Endodermal cell (in vitro differentiated cells): ENCODE results near the gene RAPH1. TPM values are rescaled to one million over a fixed set of nuclear protein-coding genes. Genes with fewer than 3 reads are reported as not detected.

Experiments
- DNase-seq: peaks from one replicate; pipeline ENCODE4 v3.0.0-alpha.2; 2017
- H3K27ac ChIP-seq: 2 replicates; pipeline ENCODE4 v1.5.1; 2013; ENCODE audit warnings: mild to moderate bottlenecking, low read depth, low read length, moderate library complexity
- H3K27me3 ChIP-seq: 2 replicates; pipeline ENCODE4 v1.6.1; 2013; ENCODE audit warnings: mild to moderate bottlenecking, low read length, moderate library complexity; ENCODE audit not compliant: insufficient read depth, control insufficient read depth, poor library complexity, severe bottlenecking
- H3K36me3 ChIP-seq: 2 replicates; pipeline ENCODE4 v1.7.0; 2013; ENCODE audit warnings: mild to moderate bottlenecking, low read length, moderate library complexity; ENCODE audit not compliant: control insufficient read depth, insufficient read depth
- H3K4me1 ChIP-seq: one replicate; pipeline ENCODE4 v1.7.0; 2013; ENCODE audit warnings: low read length; ENCODE audit not compliant: control insufficient read depth, insufficient read depth
- H3K4me3 ChIP-seq: 2 replicates; pipeline ENCODE4 v1.5.1; 2013; ENCODE audit warnings: mild to moderate bottlenecking, low read length, moderate library complexity
- H3K9ac ChIP-seq: 2 replicates; pipeline ENCODE4 v1.6.1; 2013; ENCODE audit warnings: mild to moderate bottlenecking, low read length, moderate library complexity; ENCODE audit not compliant: poor library complexity, severe bottlenecking; ENCODE audit errors: extremely low read depth
- H3K9me3 ChIP-seq: 2 replicates; pipeline ENCODE4 v1.6.1; 2013; ENCODE audit warnings: mild to moderate bottlenecking, low read length, moderate library complexity; ENCODE audit not compliant: control insufficient read depth
- H3K27ac Mint-ChIP-seq: 2 replicates; pipeline ENCODE4 v1.8.0; 2020; ENCODE audit warnings: mixed read lengths
- H3K27me3 Mint-ChIP-seq: 2 replicates; pipeline ENCODE4 v1.8.0; 2021; ENCODE audit warnings: mild to moderate bottlenecking, mixed read lengths; ENCODE audit not compliant: insufficient read depth
- H3K36me3 Mint-ChIP-seq: 2 replicates; pipeline ENCODE4 v1.8.0; 2020; ENCODE audit warnings: low read depth, mixed read lengths
- H3K4me1 Mint-ChIP-seq: 2 replicates; pipeline ENCODE4 v1.8.0; 2020; ENCODE audit warnings: mixed read lengths
- H3K4me3 Mint-ChIP-seq: 2 replicates; pipeline ENCODE4 v1.8.0; 2020; ENCODE audit warnings: mild to moderate bottlenecking, moderate library complexity, mixed read lengths
- H3K9me3 Mint-ChIP-seq: 2 replicates; pipeline ENCODE4 v1.8.0; 2020; ENCODE audit warnings: mild to moderate bottlenecking, mixed read lengths
- CTCF ChIP-seq: fragments of 200-600 bp; sonication (generic); conservative IDR thresholded peaks from 2 replicates; pipeline ENCODE4 v1.5.0; 2021; ENCODE audit warnings: antibody characterized with exemption, mild to moderate bottlenecking
- WGBS, 2 experiments: methylation state at CpG; one replicate each; pipeline versions ENCODE4 v1.1.5 to v1.1.7; 2013; ENCODE audit warnings: missing lambda C conversion rate in 2 of 2, mixed read lengths in 1 of 2; ENCODE audit not compliant: insufficient coverage in 1 of 2, insufficient read length in 1 of 2; 5-methylcytosine and 5-hydroxymethylcytosine counted together
- total RNA-seq, 2 donors: library from RNA; stranded (reverse); fragmentation: NEBNext Ultra II Directional in 1 of 2; extraction: Animal tissue kit (Norgen Biotek cat#: 25700) in 1 of 2; gene quantifications; 2 replicates in 1 of 2; 3 replicates in 1 of 2; pipeline ENCODE4 v1.2.1, GENCODE V29; 2021

RAPH1 gene
- total RNA-seq, 2 donors from 2014 or later: 23.5 to 24.6 TPM

DNA sequence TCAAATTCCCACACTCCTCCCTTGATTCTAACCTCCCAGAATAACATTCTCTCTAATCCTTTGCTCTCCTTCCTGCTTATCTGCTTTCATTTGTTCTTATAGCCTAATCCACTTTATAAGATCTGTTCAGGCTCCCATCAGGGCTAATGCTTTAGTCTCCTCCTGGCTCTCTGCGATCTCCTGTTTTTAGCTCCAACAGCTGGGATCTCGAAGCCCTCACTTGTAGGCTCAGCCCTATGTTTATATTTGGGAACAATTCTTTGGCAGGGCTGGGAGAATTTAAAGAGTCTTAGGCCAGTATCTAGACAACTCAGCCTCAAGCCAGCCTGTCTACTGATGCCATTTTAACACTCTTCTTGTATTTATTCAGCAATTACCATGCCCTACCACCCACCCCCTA lies 27.2 kb upstream of the RAPH1 start:
- H3K27me3 Mint-ChIP-seq: peaks cover 6% of the 10 kb centered on the region
- no peaks in the 10 kb centered on the region for H3K9me3 Mint-ChIP-seq
- no peak for TF ChIP-seq CTCF
- H3K36me3 Mint-ChIP-seq: no peaks in the 10 kb centered on the region
- H3K4me1 ChIP-seq: no peaks in the 10 kb centered on the region
- H3K4me3 ChIP-seq: no peak overlapping the region
- no peak for DNase-seq
- WGBS, 2 experiments: 78 to 100% methylated on average over 1 to 2 of the region's 2 CpGs
- H3K4me3 Mint-ChIP-seq: no peak overlapping the region
- H3K9ac ChIP-seq: no peak overlapping the region
- peaks cover 16% of the 10 kb centered on the region for H3K27me3 ChIP-seq
- H3K27ac Mint-ChIP-seq: no peak overlapping the region
- H3K27ac ChIP-seq: no peak overlapping the region
- no peaks in the 10 kb centered on the region for H3K9me3 ChIP-seq
- peaks cover 6% of the 10 kb centered on the region for H3K4me1 Mint-ChIP-seq
- H3K36me3 ChIP-seq: no peaks in the 10 kb centered on the region

- Histone ChIP-seq H3K9ac (no peak overlapping the region), H3K4me1 (no peaks in the 10 kb centered on the region), H3K36me3 (no peaks in the 10 kb centered on the region), H3K27me3 (peaks cover 7% of the 10 kb centered on the region), H3K4me3 (no peak overlapping the region), H3K9me3 (no peaks in the 10 kb centered on the region), H3K27ac (no peak overlapping the region)
- H3K9me3 Mint-ChIP-seq: no peaks in the 10 kb centered on the region
- H3K27ac Mint-ChIP-seq: no peak overlapping the region
- DNase-seq: no peak
- no peaks in the 10 kb centered on the region for H3K36me3 Mint-ChIP-seq
- H3K4me3 Mint-ChIP-seq: no peak overlapping the region
- peaks cover 6% of the 10 kb centered on the region for H3K4me1 Mint-ChIP-seq
- TF ChIP-seq CTCF: no peak
- WGBS, 2 experiments: 100% methylated on average over 1 of the region's 1 CpG; no CpG with 5 or more reads in 1 of the 2 experiments
- peaks cover 5% of the 10 kb centered on the region for H3K27me3 Mint-ChIP-seq
These were observed 24.5 kb upstream of the RAPH1 start for GRCh38 chr2:203559641-203560040.

DNA sequence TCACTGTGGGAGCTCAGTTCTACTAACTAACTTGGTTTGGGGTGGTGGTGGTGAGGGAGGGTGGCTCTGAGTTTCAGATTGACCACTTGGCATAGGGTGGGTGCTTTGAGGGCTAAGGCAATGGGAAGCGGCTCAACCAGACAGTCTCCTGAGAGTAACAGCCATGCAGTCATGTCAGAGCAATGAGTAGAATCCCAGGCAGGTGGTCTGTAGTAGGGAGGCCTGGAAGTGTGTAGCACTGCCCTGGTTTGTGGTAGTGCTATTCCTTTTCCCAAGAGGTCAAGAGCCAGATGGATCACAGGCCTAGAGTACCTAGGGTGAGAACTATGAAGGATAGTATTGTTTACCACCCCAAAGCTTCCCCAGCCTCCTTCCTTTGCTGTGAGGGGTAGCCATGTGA lies 18.7 kb upstream of the RAPH1 start:
- Mint-ChIP-seq H3K4me1 (no peaks in the 10 kb centered on the region), H3K4me3 (no peak overlapping the region), H3K9me3 (no peaks in the 10 kb centered on the region), H3K27ac (no peak overlapping the region), H3K27me3 (peaks cover 3% of the 10 kb centered on the region), H3K36me3 (no peaks in the 10 kb centered on the region)
- H3K27me3 ChIP-seq: no peaks in the 10 kb centered on the region
- no peak overlapping the region for H3K9ac ChIP-seq
- TF ChIP-seq CTCF: no peak
- H3K9me3 ChIP-seq: no peaks in the 10 kb centered on the region
- H3K4me3 ChIP-seq: no peak overlapping the region
- 83 to 94% methylated on average over 1 of the region's 1 CpG for WGBS, 2 experiments
- no peak overlapping the region for H3K27ac ChIP-seq
- H3K4me1 ChIP-seq: no peaks in the 10 kb centered on the region
- H3K36me3 ChIP-seq: no peaks in the 10 kb centered on the region
- no peak for DNase-seq
